ENCODE data around the gene KCNV2.
"Not testable (repeated sequence)": the region's sequence is repeated elsewhere in the genome, so short reads cannot be mapped to it uniquely, and the experiment has no call there.

The KCNV2 gene

GRCh38 chr9:2717385-2717784 is at the start of gene KCNV2:
Gene KCNV2 (plus strand): TSS chr9:2717510. CDS start chr9:2717740, 230 bp downstream.
- DNase-seq = no peak

GRCh38 chr9:2673161-2673560 is 44.1 kb upstream of the KCNV2 start:
- no peak for DNase-seq

GRCh38 chr9:2674141-2674824 is 43.0 kb upstream of the KCNV2 start:
- DNase-seq = no peak

- DNase-seq = no peak
These were observed 41.5 kb upstream of the KCNV2 start for GRCh38 chr9:2675834-2676233.

GRCh38 chr9:2676466-2676865 is 40.8 kb upstream of the KCNV2 start:
- no peak for DNase-seq

GRCh38 chr9:2677915-2678889 is 39.1 kb upstream of the KCNV2 start:
- DNase-seq = no peak

GRCh38 chr9:2679011-2679410 is 38.3 kb upstream of the KCNV2 start:
- no peak for DNase-seq

GRCh38 chr9:2681981-2682380 is 35.3 kb upstream of the KCNV2 start:
- no peak for DNase-seq

GRCh38 chr9:2686911-2687310 is 30.4 kb upstream of the KCNV2 start:
- DNase-seq = no peak

- no peak for DNase-seq
These were observed 28.7 kb upstream of the KCNV2 start for GRCh38 chr9:2688636-2689035.

GRCh38 chr9:2691212-2691611 is 26.1 kb upstream of the KCNV2 start:
- no peak for DNase-seq

- no peak for DNase-seq
These were observed 25.7 kb upstream of the KCNV2 start for GRCh38 chr9:2691626-2692025.

GRCh38 chr9:2693056-2693455 is 24.3 kb upstream of the KCNV2 start:
- no peak for DNase-seq

GRCh38 chr9:2697492-2697891 is 19.8 kb upstream of the KCNV2 start:
- no peak for DNase-seq

- no peak for DNase-seq
These were observed 16.9 kb upstream of the KCNV2 start for GRCh38 chr9:2700398-2700797.

GRCh38 chr9:2700909-2701550 is 16.3 kb upstream of the KCNV2 start:
- DNase-seq = no peak

- no peak for DNase-seq
These were observed 12.8 kb upstream of the KCNV2 start for GRCh38 chr9:2704504-2704903.

GRCh38 chr9:2707256-2707655 is 10.1 kb upstream of the KCNV2 start:
- DNase-seq = not testable (repeated sequence)

GRCh38 chr9:2709645-2710101 is 7.6 kb upstream of the KCNV2 start:
- DNase-seq = peak; percentile 70

GRCh38 chr9:2711716-2712115 is 5.6 kb upstream of the KCNV2 start:
- DNase-seq = no peak

GRCh38 chr9:2718001-2718697 is 839 bp downstream of the KCNV2 start:
- DNase-seq = no peak

- no peak for DNase-seq
These were observed 1.4 kb downstream of the KCNV2 start for GRCh38 chr9:2718698-2719033.

GRCh38 chr9:2720179-2720654 is 2.9 kb downstream of the KCNV2 start:
- no peak for DNase-seq
